HepG2 (cell line): ENCODE results near the gene MYO18B. TPM values are rescaled to one million over a fixed set of nuclear protein-coding genes. Genes with fewer than 3 reads are reported as not detected.

Source experiments
- ATAC-seq: fragments of 200-7000 bp; cut with Tn5 transposase; 3 replicates; pipeline ENCODE4 v1.9.1; 2020; ENCODE audit warnings: mild to moderate bottlenecking, moderate library complexity
- BruUV-seq: library from RNA; stranded (reverse); fragments of 400-500 nt; replicated peaks from 2 replicates; lab custom pipeline; 2021; lab: Mats Ljungman, UMichigan
- CTCF ChIA-PET: fragments of 300-600 bp; formaldehyde crosslinking; extraction: SDS; loops from one replicate; lab custom pipeline; 2021; ENCODE audit warnings: low total read pairs, inconsistent platforms, low intra/inter-chr PET ratio; lab: Yijun Ruan, JAX
- POLR2A ChIA-PET: fragments of 350-600 bp; sonication (Branson Sonifier 250); formaldehyde crosslinking; loops from one replicate; lab custom pipeline; 2020; ENCODE audit warnings: antibody characterized with exemption, inconsistent platforms; lab: Yijun Ruan, JAX
- DNase-seq: peaks from one replicate; pipeline ENCODE4 v3.0.0-alpha.2; 2015; ENCODE audit warnings: low spot score
- FAIRE-seq: peaks from 3 replicates; lab custom pipeline; 2011; peaks lifted over from hg19 to GRCh38; lab: Jason Lieb, UNC
- H2AFZ ChIP-seq: one replicate; pipeline ENCODE4 v1.6.1; 2011; ENCODE audit warnings: low read length, inconsistent platforms
- H3K27ac ChIP-seq: fragments of 300-600 bp; 3 replicates; pipeline ENCODE4 v1.8.0; 2011; ENCODE audit warnings: mixed run types, mild to moderate bottlenecking, mixed read lengths, low read length, inconsistent platforms; ENCODE audit not compliant: insufficient read depth; ENCODE audit errors: extremely low read length
- H3K27me3 ChIP-seq, 2 experiments: fragments of 200-600 bp in 1 of 2; 2 replicates in 1 of 2; 3 replicates in 1 of 2; pipeline versions ENCODE4 v1.6.0 to v1.8.0; 2011; ENCODE audit warnings: low read length in 2 of 2, mild to moderate bottlenecking in 2 of 2, moderate library complexity in 2 of 2, inconsistent platforms in 1 of 2; ENCODE audit not compliant: insufficient read depth in 2 of 2, control insufficient read depth in 1 of 2
- H3K36me3 ChIP-seq, 2 experiments: fragments of 200-600 bp in 1 of 2; replicated peaks in 1 of 2; 2 replicates in 1 of 2; 3 replicates in 1 of 2; pipeline versions ENCODE4 v1.5.1 to v1.8.0; 2011; ENCODE audit warnings: low read length in 2 of 2, inconsistent platforms in 1 of 2; ENCODE audit not compliant: insufficient read depth in 2 of 2, control insufficient read depth in 1 of 2
- H3K4me1 ChIP-seq: 2 replicates; pipeline ENCODE4 v1.5.1; 2012; ENCODE audit warnings: low read length, inconsistent platforms; ENCODE audit not compliant: insufficient read depth
- H3K4me2 ChIP-seq: 2 replicates; pipeline ENCODE4 v1.6.0; 2011; ENCODE audit warnings: low read depth, low read length, inconsistent platforms
- H3K4me3 ChIP-seq, 3 experiments: fragments of 200-600 bp in 1 of 3; sonication (generic), shearing (Covaris generic) in 1 of 3; replicated peaks in 1 of 3; 2 replicates each; pipeline ENCODE4 v1.5.1; 2011 to 2016; ENCODE audit warnings: low read length in 3 of 3, inconsistent platforms in 2 of 3, low read depth in 2 of 3, mild to moderate bottlenecking in 2 of 3, control low read depth in 1 of 3, mixed read lengths in 1 of 3; ENCODE audit not compliant: insufficient read depth in 1 of 3
- H3K79me2 ChIP-seq: one replicate; pipeline ENCODE4 v1.6.1; 2011; ENCODE audit warnings: low read length, inconsistent platforms; ENCODE audit not compliant: insufficient read depth
- H3K9ac ChIP-seq: 2 replicates; pipeline ENCODE4 v1.6.0; 2011; ENCODE audit warnings: mild to moderate bottlenecking, low read depth, low read length, inconsistent platforms; ENCODE audit not compliant: insufficient read depth
- H3K9me3 ChIP-seq: 2 replicates; pipeline ENCODE4 v1.5.1; 2012; ENCODE audit warnings: mild to moderate bottlenecking, low read length
- H4K20me1 ChIP-seq: 2 replicates; pipeline ENCODE4 v1.6.0; 2011; ENCODE audit warnings: inconsistent platforms, mild to moderate bottlenecking, low read length, moderate library complexity; ENCODE audit not compliant: insufficient read depth
- NFAT5 ChIP-seq: sonication (generic); formaldehyde crosslinking; IDR thresholded peaks from 2 replicates; pipeline ENCODE4 v1.4.0; 2020; ENCODE audit warnings: missing genetic modification reagents
- ZNF292 ChIP-seq: sonication (generic); formaldehyde crosslinking; IDR thresholded peaks from 2 replicates; pipeline ENCODE4 v1.8.1; 2022; ENCODE audit warnings: mild to moderate bottlenecking, low read depth, missing genetic modification reagents, borderline replicate concordance
- in situ Hi-C: cut with HindIII; loops from 2 replicates; pipeline ENCODE4 v1.10.0; 2017; ENCODE audit warnings: low pct_unique_long_range_greater_than_20kb; ENCODE audit not compliant: extremely low pct_ligation_motif_present
- intact Hi-C: fragments of 100-400 bp; cut with micrococcal nuclease; formaldehyde crosslinking; loops from one replicate; pipeline ENCODE4 v1.10.0; 2022; ENCODE audit not compliant: unreplicated experiment
- polyA plus RNA-seq, 8 experiments: library from polyadenylated mRNA; depleted of rRNA in 3 of 8; stranded (reverse) in 7 of 8; unstranded in 1 of 8; fragments of >200 nt; fragmentation: Illumina TruSeq in 4 of 8; extraction: Trizol in 4 of 8; gene quantifications; 2 replicates each; pipeline versions ENCODE4 v1.2.1 to v1.2.3, GENCODE V29; 2011 to 2016; ENCODE audit warnings: low read depth in 4 of 8, missing spikeins in 1 of 8, mixed read lengths in 1 of 8; ENCODE audit not compliant: insufficient read depth in 1 of 8
- total RNA-seq, 5 experiments: library from RNA; depleted of rRNA; stranded (reverse); fragments of >200 nt; fragmentation: Illumina TruSeq; extraction: Trizol; gene quantifications; 2 replicates each; pipeline ENCODE4 v1.2.3, GENCODE V29; 2016; ENCODE audit warnings: low read depth in 1 of 5
- TF ChIP-seq, protein P1 (sequence below): sonication (generic); formaldehyde crosslinking; IDR thresholded peaks from 2 replicates; pipeline ENCODE4 v1.5.0; 2020; ENCODE audit warnings: mild to moderate bottlenecking, low read depth, missing genetic modification reagents, borderline replicate concordance

MYO18B gene
- total and polyA plus RNA-seq, 2 of the 13 experiments (the other 11 are each of a cell fraction or from before 2014, with no cell fraction given): 0.01 TPM; not detected in 1

DNA sequence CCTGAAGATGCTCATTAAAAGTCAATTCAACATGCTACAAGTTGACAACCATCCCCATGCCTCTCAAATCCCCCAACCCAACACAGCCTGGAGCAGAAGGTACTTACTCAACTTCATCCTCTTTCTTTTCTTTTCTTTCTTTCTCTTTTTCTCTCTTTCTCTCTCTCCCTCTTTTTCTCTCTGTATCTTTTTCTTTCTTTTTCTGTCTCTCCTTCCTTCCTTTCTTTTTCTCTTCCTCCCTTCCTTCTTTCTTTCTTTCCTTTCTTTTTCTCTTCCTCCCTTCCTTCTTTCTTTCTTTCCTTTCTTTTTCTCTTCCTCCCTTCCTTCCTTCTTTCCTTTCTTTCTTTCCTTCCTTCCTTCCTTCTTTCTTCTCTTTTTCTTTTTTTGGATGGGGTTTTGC, 291.6 kb downstream of the MYO18B start:
- intact Hi-C loops (no loop called here), in situ Hi-C loops (no loop called here)
- FAIRE-seq: no peak
- Histone ChIP-seq H3K4me3 (no peak overlapping the region), H3K4me1 (peaks cover 6% of the 10 kb centered on the region), H3K79me2 (no peaks in the 10 kb centered on the region), H3K9ac (no peak overlapping the region), H3K27me3 (no peaks in the 10 kb centered on the region), H3K36me3 (no peaks in the 10 kb centered on the region), H2AFZ (no peak overlapping the region), H3K4me2 (no peak overlapping the region), H4K20me1 (no peaks in the 10 kb centered on the region), H3K27ac (no peak overlapping the region), H3K9me3 (peaks cover 18% of the 10 kb centered on the region)
- no peak for ATAC-seq
- TF ChIP-seq ZNF292 (no peak), NFAT5 (CRISPR knock-in tag) (no peak)
- TF ChIP-seq, protein P1, sequence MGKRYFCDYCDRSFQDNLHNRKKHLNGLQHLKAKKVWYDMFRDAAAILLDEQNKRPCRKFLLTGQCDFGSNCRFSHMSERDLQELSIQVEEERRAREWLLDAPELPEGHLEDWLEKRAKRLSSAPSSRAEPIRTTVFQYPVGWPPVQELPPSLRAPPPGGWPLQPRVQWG (CRISPR knock-in tag): no peak
- DNase-seq: no peak
- ChIA-PET POLR2A (no interaction called here), CTCF (no interaction called here)
- BruUV-seq: no TSS peak
